ENCODE data around the gene FHIT.

FHIT gene

GRCh38 chr3:60517134-60517533 lies 734.1 kb downstream of the FHIT start:
- TF ChIP-seq CTCF (IDR thresholded peaks at IDR 0.05; ENCODE audit: low read depth, low read length) = no peak
- H3K4me3 ChIP-seq (ENCODE audit: low read depth, low read length) = no peak overlapping the region

GRCh38 chr3:60514866-60515265 lies 736.4 kb downstream of the FHIT start:
- no peak for TF ChIP-seq CTCF (IDR thresholded peaks at IDR 0.05; ENCODE audit: low read depth, low read length)
- H3K4me3 ChIP-seq (ENCODE audit: low read depth, low read length) = no peak overlapping the region

GRCh38 chr3:60514085-60514649 lies 737.1 kb downstream of the FHIT start:
- TF ChIP-seq CTCF (IDR thresholded peaks at IDR 0.05; ENCODE audit: low read depth, low read length) = no peak
- no peak overlapping the region for H3K4me3 ChIP-seq (ENCODE audit: low read depth, low read length)

- no peak overlapping the region for H3K4me3 ChIP-seq (ENCODE audit: low read depth, low read length)
- no peak for TF ChIP-seq CTCF (IDR thresholded peaks at IDR 0.05; ENCODE audit: low read depth, low read length)
Observed at GRCh38 chr3:60513241-60513640, 738.0 kb downstream of the FHIT start.

GRCh38 chr3:60512506-60512905 lies 738.7 kb downstream of the FHIT start:
- no peak for TF ChIP-seq CTCF (IDR thresholded peaks at IDR 0.05; ENCODE audit: low read depth, low read length)
- no peak overlapping the region for H3K4me3 ChIP-seq (ENCODE audit: low read depth, low read length)

GRCh38 chr3:60509471-60509870 lies 741.8 kb downstream of the FHIT start:
- TF ChIP-seq CTCF (IDR thresholded peaks at IDR 0.05; ENCODE audit: low read depth, low read length) = no peak
- no peak overlapping the region for H3K4me3 ChIP-seq (ENCODE audit: low read depth, low read length)

- no peak for TF ChIP-seq CTCF (IDR thresholded peaks at IDR 0.05; ENCODE audit: low read depth, low read length)
Observed at GRCh38 chr3:60504827-60505457, 746.3 kb downstream of the FHIT start.

More at GRCh38 chr3:60504827-60505457, 746.3 kb downstream of the FHIT start:
- no peak overlapping the region for H3K4me3 ChIP-seq (ENCODE audit: low read depth, low read length)
